ENCODE measurements around the gene CPT1C.

CPT1C gene

DNA sequence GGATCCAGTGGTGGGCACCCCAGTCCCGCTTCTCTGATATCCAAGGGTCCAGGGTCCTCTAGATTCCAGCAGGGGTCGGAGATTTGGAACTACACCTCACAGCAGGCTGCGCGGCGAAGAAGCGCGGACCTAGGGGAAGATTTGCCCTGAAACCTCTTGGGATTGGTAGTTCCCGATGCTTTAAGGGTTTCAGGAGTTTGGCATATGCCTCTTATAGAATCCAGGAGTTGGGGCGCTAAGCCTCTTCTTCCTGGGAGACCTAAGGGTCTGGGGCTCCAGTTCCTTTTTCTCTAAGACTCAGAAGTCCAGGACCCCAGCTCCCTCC, 24.8 kb upstream of the CPT1C start:
- TF ChIP-seq, protein P1, sequence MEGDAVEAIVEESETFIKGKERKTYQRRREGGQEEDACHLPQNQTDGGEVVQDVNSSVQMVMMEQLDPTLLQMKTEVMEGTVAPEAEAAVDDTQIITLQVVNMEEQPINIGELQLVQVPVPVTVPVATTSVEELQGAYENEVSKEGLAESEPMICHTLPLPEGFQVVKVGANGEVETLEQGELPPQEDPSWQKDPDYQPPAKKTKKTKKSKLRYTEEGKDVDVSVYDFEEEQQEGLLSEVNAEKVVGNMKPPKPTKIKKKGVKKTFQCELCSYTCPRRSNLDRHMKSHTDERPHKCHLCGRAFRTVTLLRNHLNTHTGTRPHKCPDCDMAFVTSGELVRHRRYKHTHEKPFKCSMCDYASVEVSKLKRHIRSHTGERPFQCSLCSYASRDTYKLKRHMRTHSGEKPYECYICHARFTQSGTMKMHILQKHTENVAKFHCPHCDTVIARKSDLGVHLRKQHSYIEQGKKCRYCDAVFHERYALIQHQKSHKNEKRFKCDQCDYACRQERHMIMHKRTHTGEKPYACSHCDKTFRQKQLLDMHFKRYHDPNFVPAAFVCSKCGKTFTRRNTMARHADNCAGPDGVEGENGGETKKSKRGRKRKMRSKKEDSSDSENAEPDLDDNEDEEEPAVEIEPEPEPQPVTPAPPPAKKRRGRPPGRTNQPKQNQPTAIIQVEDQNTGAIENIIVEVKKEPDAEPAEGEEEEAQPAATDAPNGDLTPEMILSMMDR (IDR thresholded peaks at IDR 0.05; ENCODE audit: borderline replicate concordance, control extremely low read depth, extremely low read depth, insufficient read depth, missing control alignments), result no peak
- DNase-seq (ENCODE audit: low spot score), result no peak
- in situ Hi-C loops (cut with MboI; ENCODE audit: low sequenced_read_pairs, unreplicated experiment), result no loop called here

DNA sequence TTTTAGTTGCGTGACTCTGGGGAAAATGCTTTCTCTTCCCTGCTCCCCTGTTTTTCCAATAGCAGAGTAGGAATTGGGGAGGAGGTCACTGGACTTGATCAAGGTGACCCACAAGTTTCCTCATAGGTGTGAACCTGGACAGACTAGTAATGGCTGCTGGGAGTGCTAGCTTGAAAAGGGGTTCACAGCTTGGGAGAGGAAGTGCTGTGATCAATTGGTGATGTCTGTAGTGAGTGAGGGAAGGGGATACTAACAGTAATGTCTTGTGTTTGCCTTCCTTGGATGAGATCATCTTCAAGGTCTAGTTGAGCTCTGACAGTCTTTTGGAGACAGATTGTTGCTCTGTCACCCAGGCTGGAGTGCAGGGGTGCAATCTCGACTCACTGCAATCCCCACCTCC, 23.4 kb upstream of the CPT1C start:
- in situ Hi-C loops (cut with MboI; ENCODE audit: low sequenced_read_pairs, unreplicated experiment), result no loop called here

GRCh38 chr19:49669516-49669915, 21.4 kb upstream of the CPT1C start:
- in situ Hi-C loops (cut with MboI; ENCODE audit: low sequenced_read_pairs, unreplicated experiment), result no loop called here
- TF ChIP-seq, protein P1 (IDR thresholded peaks at IDR 0.05; ENCODE audit: borderline replicate concordance, control extremely low read depth, extremely low read depth, insufficient read depth, missing control alignments), result no peak
- no peak for DNase-seq (ENCODE audit: low spot score)

More for the DNA sequence above, 23.4 kb upstream of the CPT1C start:
- TF ChIP-seq, protein P1 (IDR thresholded peaks at IDR 0.05; ENCODE audit: borderline replicate concordance, control extremely low read depth, extremely low read depth, insufficient read depth, missing control alignments), result no peak
- DNase-seq (ENCODE audit: low spot score), result no peak

- peak; percentile 89 for DNase-seq (ENCODE audit: low spot score)
- in situ Hi-C loops (cut with MboI; ENCODE audit: low sequenced_read_pairs, unreplicated experiment), result no loop called here
- TF ChIP-seq, protein P1 (IDR thresholded peaks at IDR 0.05; ENCODE audit: borderline replicate concordance, control extremely low read depth, extremely low read depth, insufficient read depth, missing control alignments), result peak; percentile 97
Measured at GRCh38 chr19:49672131-49672919, 18.6 kb upstream of the CPT1C start.

GRCh38 chr19:49676136-49676783, 14.7 kb upstream of the CPT1C start:
- DNase-seq (ENCODE audit: low spot score), result peak; percentile 80
- TF ChIP-seq, protein P1 (IDR thresholded peaks at IDR 0.05; ENCODE audit: borderline replicate concordance, control extremely low read depth, extremely low read depth, insufficient read depth, missing control alignments), result no peak
- in situ Hi-C loops (cut with MboI; ENCODE audit: low sequenced_read_pairs, unreplicated experiment), result no loop called here

GRCh38 chr19:49676784-49677230, 14.1 kb upstream of the CPT1C start:
- DNase-seq (ENCODE audit: low spot score), result peak; percentile 94
- in situ Hi-C loops (cut with MboI; ENCODE audit: low sequenced_read_pairs, unreplicated experiment), result no loop called here
- TF ChIP-seq, protein P1 (IDR thresholded peaks at IDR 0.05; ENCODE audit: borderline replicate concordance, control extremely low read depth, extremely low read depth, insufficient read depth, missing control alignments), result no peak

All from GM13976 (cell line).